Upper lobe of left lung (tissue), 4 donors: ENCODE results near the gene PHPT1.

Experiments used
- POLR2AphosphoS5 ChIP-seq, 2 donors: sonication (generic); formaldehyde crosslinking; IDR thresholded peaks; one replicate each; pipeline ENCODE4 v1.5.1; 2017; ENCODE audit warnings: antibody characterized with exemption in 2 of 2
- TF ChIP-seq, protein P1 (sequence below), 6 experiments: fragments of 450-650 bp in 4 of 6; fragments of 200-600 bp in 2 of 6; sonication (generic) in 2 of 6; IDR thresholded peaks; one replicate each; pipeline ENCODE4 v1.5.1; 2016 to 2019; ENCODE audit warnings: antibody characterized with exemption in 6 of 6

DNA sequence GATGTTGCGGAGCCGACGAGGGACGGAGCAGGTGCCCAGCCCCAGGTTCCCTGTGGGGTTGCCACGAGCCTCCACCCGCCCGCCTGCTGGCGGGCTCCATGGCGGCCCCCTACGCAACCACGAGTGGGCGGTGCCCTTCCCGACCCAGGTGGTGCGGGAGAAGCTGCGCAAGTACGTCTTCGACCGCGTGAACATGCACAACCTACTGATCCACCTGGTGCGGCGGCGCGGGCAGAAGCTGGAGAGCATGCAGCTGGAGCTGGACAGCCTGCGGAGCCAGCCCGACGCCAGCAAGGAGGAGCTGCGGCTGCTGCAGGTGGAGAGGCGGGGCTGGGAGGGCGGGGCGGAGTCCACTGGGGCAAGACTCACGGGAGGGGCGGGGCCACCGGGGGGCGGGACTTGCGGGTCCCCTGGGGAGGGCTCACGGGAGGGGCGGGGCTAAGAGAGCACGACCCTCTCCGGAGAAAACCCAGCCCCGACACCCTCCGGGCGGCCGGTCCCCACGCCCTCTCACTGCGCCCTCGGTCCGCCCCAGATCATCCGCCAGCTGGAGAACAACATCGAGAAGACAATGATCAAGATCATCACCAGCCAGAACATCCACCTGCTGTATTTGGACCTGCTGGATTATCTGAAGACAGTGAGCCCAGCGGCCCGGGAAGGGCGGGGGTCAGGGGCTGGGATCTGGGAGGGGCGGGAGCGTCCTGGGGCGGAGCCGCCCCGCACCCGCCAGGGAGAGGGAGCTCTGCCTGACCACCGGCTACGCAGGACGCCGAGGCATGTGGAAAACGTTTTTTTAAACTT, 49.2 kb upstream of the PHPT1 start:
- TF ChIP-seq, protein P1, sequence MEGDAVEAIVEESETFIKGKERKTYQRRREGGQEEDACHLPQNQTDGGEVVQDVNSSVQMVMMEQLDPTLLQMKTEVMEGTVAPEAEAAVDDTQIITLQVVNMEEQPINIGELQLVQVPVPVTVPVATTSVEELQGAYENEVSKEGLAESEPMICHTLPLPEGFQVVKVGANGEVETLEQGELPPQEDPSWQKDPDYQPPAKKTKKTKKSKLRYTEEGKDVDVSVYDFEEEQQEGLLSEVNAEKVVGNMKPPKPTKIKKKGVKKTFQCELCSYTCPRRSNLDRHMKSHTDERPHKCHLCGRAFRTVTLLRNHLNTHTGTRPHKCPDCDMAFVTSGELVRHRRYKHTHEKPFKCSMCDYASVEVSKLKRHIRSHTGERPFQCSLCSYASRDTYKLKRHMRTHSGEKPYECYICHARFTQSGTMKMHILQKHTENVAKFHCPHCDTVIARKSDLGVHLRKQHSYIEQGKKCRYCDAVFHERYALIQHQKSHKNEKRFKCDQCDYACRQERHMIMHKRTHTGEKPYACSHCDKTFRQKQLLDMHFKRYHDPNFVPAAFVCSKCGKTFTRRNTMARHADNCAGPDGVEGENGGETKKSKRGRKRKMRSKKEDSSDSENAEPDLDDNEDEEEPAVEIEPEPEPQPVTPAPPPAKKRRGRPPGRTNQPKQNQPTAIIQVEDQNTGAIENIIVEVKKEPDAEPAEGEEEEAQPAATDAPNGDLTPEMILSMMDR (IDR thresholded peaks at IDR 0.05) = peak in 1 of 6 experiments; percentile 3
- TF ChIP-seq POLR2AphosphoS5 (IDR thresholded peaks at IDR 0.05) = no peak
